ENCODE results near the gene SYT9.
A peak's percentile ranks its signal among the peaks of the same experiment; 100 is the strongest.

SYT9 gene

GRCh38 chr11:7348432-7349304 lies 97.0 kb downstream of the SYT9 start:
- no peak for DNase-seq

- no peak for DNase-seq
These were observed 99.5 kb downstream of the SYT9 start for GRCh38 chr11:7351228-7351627.

- peak; percentile 16 for DNase-seq
These were observed 101.4 kb downstream of the SYT9 start for GRCh38 chr11:7353100-7353499.

- no peak for DNase-seq
These were observed 113.0 kb downstream of the SYT9 start for GRCh38 chr11:7364660-7365059.

GRCh38 chr11:7367803-7368202 lies 116.1 kb downstream of the SYT9 start:
- DNase-seq, result no peak

GRCh38 chr11:7376386-7376785 lies 124.7 kb downstream of the SYT9 start:
- DNase-seq, result no peak

- no peak for DNase-seq
These were observed 130.2 kb downstream of the SYT9 start for GRCh38 chr11:7381937-7382336.

GRCh38 chr11:7383406-7383805 lies 131.7 kb downstream of the SYT9 start:
- no peak for DNase-seq

GRCh38 chr11:7384691-7385090 lies 133.0 kb downstream of the SYT9 start:
- DNase-seq, result no peak

GRCh38 chr11:7385532-7385931 lies 133.8 kb downstream of the SYT9 start:
- no peak for DNase-seq

- DNase-seq, result no peak
These were observed 162.5 kb downstream of the SYT9 start for GRCh38 chr11:7413961-7414915.

- DNase-seq, result no peak
These were observed 163.5 kb downstream of the SYT9 start for GRCh38 chr11:7414973-7415817.

GRCh38 chr11:7416080-7416479 lies 164.4 kb downstream of the SYT9 start:
- DNase-seq, result no peak

- DNase-seq, result no peak
These were observed 165.6 kb downstream of the SYT9 start for GRCh38 chr11:7417328-7417727.

- no peak for DNase-seq
These were observed 166.4 kb downstream of the SYT9 start for GRCh38 chr11:7418061-7418460.

GRCh38 chr11:7418906-7419305 lies 167.2 kb downstream of the SYT9 start:
- no peak for DNase-seq

- no peak for DNase-seq
These were observed 169.4 kb downstream of the SYT9 start for GRCh38 chr11:7421136-7421535.

- DNase-seq, result no peak
These were observed 171.0 kb downstream of the SYT9 start for GRCh38 chr11:7422544-7423331.

- DNase-seq, result no peak
These were observed 172.2 kb downstream of the SYT9 start for GRCh38 chr11:7423946-7424345.

- DNase-seq, result no peak
These were observed 176.0 kb downstream of the SYT9 start for GRCh38 chr11:7427733-7428132.

GRCh38 chr11:7428196-7428595 lies 176.5 kb downstream of the SYT9 start:
- no peak for DNase-seq

- DNase-seq, result no peak
These were observed 178.8 kb downstream of the SYT9 start for GRCh38 chr11:7430496-7430895.
